IMR-90 (cell line): ENCODE results near the gene KBTBD7.

ENCODE experiments used
- TF ChIP-seq, protein P1 (sequence below): conservative IDR thresholded peaks from 2 replicates; pipeline ENCODE4 v1.5.1; 2012; ENCODE audit warnings: mild to moderate bottlenecking, low read depth, low read length, improper control_type of control experiment
- TF ChIP-seq, protein P2 (sequence below): fragments of 150-350 bp; IDR thresholded peaks from 2 replicates; pipeline ENCODE4 v1.6.1; 2017; ENCODE audit warnings: mild to moderate bottlenecking, antibody characterized with exemption, low read length, low read depth

DNA sequence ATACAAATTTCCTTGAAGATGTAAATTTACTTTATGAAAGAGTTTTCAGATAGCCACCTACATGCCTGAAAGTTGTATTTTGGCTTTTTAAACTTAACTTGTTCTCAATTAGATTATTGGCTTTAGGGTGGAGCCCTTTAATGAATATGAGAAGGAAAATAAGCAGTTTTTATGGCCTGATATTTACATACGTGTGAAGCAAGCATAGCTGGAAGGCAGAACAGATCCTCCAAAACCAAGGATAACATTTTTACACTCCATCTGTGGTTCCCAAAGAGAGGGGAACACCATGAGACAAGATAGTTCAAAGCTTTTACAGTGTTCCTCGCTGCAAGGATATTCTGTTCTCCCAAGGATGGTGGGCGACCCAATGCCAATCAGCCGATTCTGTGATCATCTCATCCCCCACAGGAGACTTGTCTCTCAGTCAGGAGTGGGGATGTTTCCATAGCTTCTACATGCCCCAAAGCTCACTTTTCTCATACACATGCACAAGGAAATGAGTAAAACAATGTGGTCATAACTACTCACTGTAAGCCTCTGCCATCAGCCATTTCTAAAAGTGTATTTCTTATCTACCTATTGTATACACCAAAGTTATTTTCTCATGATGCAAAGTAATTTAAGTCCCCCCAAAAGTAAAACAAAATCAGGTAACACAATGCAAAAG is 37.2 kb downstream of the KBTBD7 start:
- TF ChIP-seq, protein P1, sequence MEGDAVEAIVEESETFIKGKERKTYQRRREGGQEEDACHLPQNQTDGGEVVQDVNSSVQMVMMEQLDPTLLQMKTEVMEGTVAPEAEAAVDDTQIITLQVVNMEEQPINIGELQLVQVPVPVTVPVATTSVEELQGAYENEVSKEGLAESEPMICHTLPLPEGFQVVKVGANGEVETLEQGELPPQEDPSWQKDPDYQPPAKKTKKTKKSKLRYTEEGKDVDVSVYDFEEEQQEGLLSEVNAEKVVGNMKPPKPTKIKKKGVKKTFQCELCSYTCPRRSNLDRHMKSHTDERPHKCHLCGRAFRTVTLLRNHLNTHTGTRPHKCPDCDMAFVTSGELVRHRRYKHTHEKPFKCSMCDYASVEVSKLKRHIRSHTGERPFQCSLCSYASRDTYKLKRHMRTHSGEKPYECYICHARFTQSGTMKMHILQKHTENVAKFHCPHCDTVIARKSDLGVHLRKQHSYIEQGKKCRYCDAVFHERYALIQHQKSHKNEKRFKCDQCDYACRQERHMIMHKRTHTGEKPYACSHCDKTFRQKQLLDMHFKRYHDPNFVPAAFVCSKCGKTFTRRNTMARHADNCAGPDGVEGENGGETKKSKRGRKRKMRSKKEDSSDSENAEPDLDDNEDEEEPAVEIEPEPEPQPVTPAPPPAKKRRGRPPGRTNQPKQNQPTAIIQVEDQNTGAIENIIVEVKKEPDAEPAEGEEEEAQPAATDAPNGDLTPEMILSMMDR = no peak
- TF ChIP-seq, protein P2, sequence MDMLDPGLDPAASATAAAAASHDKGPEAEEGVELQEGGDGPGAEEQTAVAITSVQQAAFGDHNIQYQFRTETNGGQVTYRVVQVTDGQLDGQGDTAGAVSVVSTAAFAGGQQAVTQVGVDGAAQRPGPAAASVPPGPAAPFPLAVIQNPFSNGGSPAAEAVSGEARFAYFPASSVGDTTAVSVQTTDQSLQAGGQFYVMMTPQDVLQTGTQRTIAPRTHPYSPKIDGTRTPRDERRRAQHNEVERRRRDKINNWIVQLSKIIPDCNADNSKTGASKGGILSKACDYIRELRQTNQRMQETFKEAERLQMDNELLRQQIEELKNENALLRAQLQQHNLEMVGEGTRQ = no peak
